GM12878 (cell line): ENCODE data around the gene ANKDD1A. TPM values are rescaled to one million over a fixed set of nuclear protein-coding genes. Genes with fewer than 3 reads are reported as not detected.

Source experiments
- ATAC-seq: fragments of 200-7000 bp; cut with Tn5 transposase; 3 replicates; pipeline ENCODE4 v1.9.1; 2020; ENCODE audit warnings: mild to moderate bottlenecking, moderate library complexity
- BruUV-seq: library from RNA; stranded (reverse); fragments of 400-500 nt; replicated peaks from 2 replicates; lab custom pipeline; 2021; lab: Mats Ljungman, UMichigan
- CTCF ChIA-PET: fragments of 300-600 bp; sonication (Branson Sonifier 250); formaldehyde crosslinking; extraction: SDS; loops from one replicate; lab custom pipeline; 2021; ENCODE audit warnings: inconsistent platforms; lab: Yijun Ruan, JAX
- POLR2A ChIA-PET: fragments of 350-600 bp; formaldehyde crosslinking; extraction: SDS; loops from one replicate; lab custom pipeline; 2021; ENCODE audit warnings: inconsistent platforms; lab: Charles Lee
- RAD21 ChIA-PET: fragments of 300-600 bp; sonication (Branson Sonifier 250); formaldehyde crosslinking; loops from one replicate; lab custom pipeline; 2023; ENCODE audit warnings: antibody characterized with exemption; ENCODE audit not compliant: unreplicated experiment; lab: Charles Lee
- SMC1A ChIA-PET: fragments of 300-600 bp; sonication (Branson Sonifier 250); formaldehyde crosslinking; loops from one replicate; lab custom pipeline; 2023; ENCODE audit not compliant: unreplicated experiment, uncharacterized antibody; lab: Charles Lee
- DNase-seq: peaks from one replicate; pipeline ENCODE4 v3.0.0-alpha.2; 2011; ENCODE audit warnings: low read depth, low spot score
- FAIRE-seq: peaks from 3 replicates; lab custom pipeline; 2011; peaks lifted over from hg19 to GRCh38; lab: Jason Lieb, UNC
- H2AFZ ChIP-seq: 2 replicates; pipeline ENCODE4 v1.6.0; 2011; ENCODE audit warnings: low read depth, low read length, control low read depth; ENCODE audit not compliant: control insufficient read depth
- H3K27ac ChIP-seq: 2 replicates; pipeline ENCODE4 v1.5.1; 2011; ENCODE audit warnings: control low read depth; ENCODE audit not compliant: control insufficient read depth, insufficient read depth
- H3K27me3 ChIP-seq, 2 experiments: replicated peaks in 1 of 2; 2 replicates each; pipeline versions ENCODE4 v1.6.0 to v1.6.1; 2011; ENCODE audit warnings: low read length in 1 of 2; ENCODE audit not compliant: control insufficient read depth in 2 of 2, insufficient read depth in 2 of 2
- H3K36me3 ChIP-seq, 2 experiments: 2 replicates each; pipeline ENCODE4 v1.5.1; 2011; ENCODE audit warnings: low read length in 1 of 2; ENCODE audit not compliant: control insufficient read depth in 2 of 2, insufficient read depth in 2 of 2
- H3K4me1 ChIP-seq: 2 replicates; pipeline ENCODE4 v1.6.1; 2011; ENCODE audit warnings: mild to moderate bottlenecking, low read length, moderate library complexity, mixed read lengths; ENCODE audit not compliant: control insufficient read depth, insufficient read depth
- H3K4me2 ChIP-seq: 2 replicates; pipeline ENCODE4 v1.6.0; 2011; ENCODE audit warnings: control low read depth; ENCODE audit not compliant: control insufficient read depth, insufficient read depth
- H3K4me3 ChIP-seq: fragments of 200-600 bp; sonication (generic); 2 replicates; pipeline ENCODE4 v1.5.1; 2016
- H3K79me2 ChIP-seq: 2 replicates; pipeline ENCODE4 v1.6.0; 2011; ENCODE audit warnings: low read length; ENCODE audit not compliant: control insufficient read depth, insufficient read depth
- H3K9ac ChIP-seq: 2 replicates; pipeline ENCODE4 v1.8.0; 2011; ENCODE audit warnings: low read length, control low read depth, mixed read lengths; ENCODE audit not compliant: control insufficient read depth, insufficient read depth
- H3K9me3 ChIP-seq: replicated peaks from 3 replicates; pipeline ENCODE4 v1.5.1; 2011; ENCODE audit warnings: mild to moderate bottlenecking, low read length; ENCODE audit not compliant: control insufficient read depth, insufficient read depth
- H4K20me1 ChIP-seq: 2 replicates; pipeline ENCODE4 v1.6.0; 2011; ENCODE audit not compliant: control insufficient read depth, insufficient read depth
- BACH1 ChIP-seq: fragments of 450-650 bp; IDR thresholded peaks from 2 replicates; pipeline ENCODE4 v1.6.1; 2017; ENCODE audit warnings: mild to moderate bottlenecking, borderline replicate concordance
- JUND ChIP-seq: IDR thresholded peaks from 2 replicates; pipeline ENCODE4 v1.6.1; 2012; ENCODE audit warnings: low read depth, mild to moderate bottlenecking, low read length, improper control_type of control experiment, moderate library complexity
- MAX ChIP-seq: IDR thresholded peaks from 2 replicates; pipeline ENCODE4 v1.6.1; 2012; ENCODE audit warnings: low read depth, low read length, improper control_type of control experiment
- MLLT1 ChIP-seq: fragments of 450-650 bp; IDR thresholded peaks from 2 replicates; pipeline ENCODE4 v1.6.1; 2016; ENCODE audit warnings: mild to moderate bottlenecking
- NFIC ChIP-seq: IDR thresholded peaks from 2 replicates; pipeline ENCODE4 v1.6.1; 2012; ENCODE audit warnings: low read depth, mild to moderate bottlenecking, inconsistent platforms, low read length, moderate library complexity
- NRF1 ChIP-seq: conservative IDR thresholded peaks from 2 replicates; pipeline ENCODE4 v1.6.1; 2011; ENCODE audit warnings: mild to moderate bottlenecking, low read depth, low read length, improper control_type of control experiment
- POLR2A ChIP-seq: IDR thresholded peaks from 2 replicates; pipeline ENCODE4 v1.6.1; 2011; ENCODE audit warnings: low read depth, mild to moderate bottlenecking, low read length
- RAD51 ChIP-seq: fragments of 450-650 bp; IDR thresholded peaks from 2 replicates; pipeline ENCODE4 v1.6.1; 2016; ENCODE audit warnings: moderate library complexity, mild to moderate bottlenecking, inconsistent platforms
- RBBP5 ChIP-seq: fragments of 200-600 bp; sonication (generic); conservative IDR thresholded peaks from 2 replicates; pipeline ENCODE4 v1.6.1; 2016
- RELA ChIP-seq: fragments of 450-650 bp; IDR thresholded peaks from 2 replicates; pipeline ENCODE4 v1.8.0; 2014; ENCODE audit warnings: borderline replicate concordance; ENCODE audit not compliant: partially characterized antibody
- TARDBP ChIP-seq: IDR thresholded peaks from 2 replicates; pipeline ENCODE4 v1.6.1; 2016; ENCODE audit warnings: borderline replicate concordance
- TCF12 ChIP-seq: IDR thresholded peaks from 2 replicates; pipeline ENCODE4 v1.6.1; 2011; ENCODE audit warnings: low read depth, mild to moderate bottlenecking, low read length
- ZNF217 ChIP-seq: fragments of 450-650 bp; IDR thresholded peaks from 2 replicates; pipeline ENCODE4 v1.6.1; 2017; ENCODE audit warnings: antibody characterized with exemption, mild to moderate bottlenecking
- WGBS: methylation state at CpG from one replicate; pipeline ENCODE4 v1.1.6; 2016; ENCODE audit warnings: low lambda C conversion rate; ENCODE audit not compliant: insufficient replicate concordance, insufficient coverage; ENCODE audit errors: missing lambda C conversion rate; 5-methylcytosine and 5-hydroxymethylcytosine counted together
- in situ Hi-C: fragments of 300-500 bp; cut with MboI; formaldehyde crosslinking; loops from 9 replicates; pipeline ENCODE4 v1.14.3; 2018; ENCODE audit warnings: mixed read lengths
- intact Hi-C: fragments of 100-400 bp; cut with micrococcal nuclease; formaldehyde crosslinking; loops from one replicate; pipeline ENCODE4 v1.14.2; 2022; ENCODE audit not compliant: unreplicated experiment
- polyA plus RNA-seq, 11 experiments: library from polyadenylated mRNA; depleted of rRNA in 4 of 11; unstranded in 6 of 11; stranded (reverse) in 5 of 11; fragments of >200 nt; fragmentation: Nextera tagmentation in 4 of 11; fragmentation: Illumina TruSeq in 1 of 11; extraction: Ambion mirVana in 4 of 11; extraction: Trizol in 1 of 11; gene quantifications; 1 replicate in 1 of 11; 2 replicates in 10 of 11; pipeline versions ENCODE4 v1.2.1 to v1.2.3, GENCODE V29; 2011 to 2016; ENCODE audit warnings: inconsistent platforms in 2 of 11, missing spikeins in 2 of 11, low read depth in 1 of 11
- total RNA-seq, 4 experiments: library from RNA; depleted of rRNA in 3 of 4; stranded (reverse); fragments of >200 nt in 3 of 4; fragmentation: Illumina TruSeq in 1 of 4; extraction: Trizol in 1 of 4; gene quantifications; 2 replicates each; pipeline versions ENCODE4 v1.2.1 to v1.2.3, GENCODE V29; 2013 to 2021
- TF ChIP-seq, protein P1 (sequence below): IDR thresholded peaks from 2 replicates; pipeline ENCODE4 v1.6.1; 2011; ENCODE audit warnings: low read depth, mild to moderate bottlenecking, low read length, moderate library complexity, borderline replicate concordance; ENCODE audit errors: extremely low read depth
- TF ChIP-seq, protein P2 (sequence below): IDR thresholded peaks from 2 replicates; pipeline ENCODE4 v1.6.1; 2012; ENCODE audit warnings: mild to moderate bottlenecking, low read depth, low read length
- TF ChIP-seq, protein P3 (sequence below): fragments of 150-350 bp; IDR thresholded peaks from 2 replicates; pipeline ENCODE4 v1.6.1; 2016; ENCODE audit warnings: low read depth, low read length

The ANKDD1A gene
- total and polyA plus RNA-seq, 10 of the 15 experiments (the other 5 are each of a cell fraction or from before 2014, with no cell fraction given), result 1.5 to 6.6 (median 4.1) TPM

DNA sequence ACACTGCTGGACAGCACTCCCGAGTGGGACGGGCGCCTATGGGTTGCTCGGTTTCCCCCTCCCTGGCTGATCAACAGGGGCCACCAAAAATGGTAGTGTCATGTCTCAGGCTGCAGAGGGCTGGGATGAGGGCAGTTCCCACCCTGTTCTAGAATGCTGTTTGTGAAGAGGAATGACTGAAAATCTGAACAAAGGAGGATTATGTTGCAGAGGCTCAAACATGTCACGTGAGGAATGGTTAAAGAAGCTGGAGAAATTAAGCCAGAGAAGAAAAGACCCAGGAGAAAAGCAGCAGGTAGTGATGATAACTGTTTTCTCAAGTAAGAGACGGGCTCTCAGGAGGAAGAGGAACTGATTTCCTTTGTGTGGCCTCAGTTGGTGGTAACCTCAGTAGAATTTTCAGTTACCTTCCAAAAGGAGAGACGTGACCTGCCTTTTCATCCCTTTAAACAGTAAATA lies 67.6 kb downstream of the ANKDD1A start:
- Histone ChIP-seq H3K4me3 (no peak overlapping the region), H3K79me2 (peaks cover 2% of the 10 kb centered on the region), H4K20me1 (no peaks in the 10 kb centered on the region), H3K4me1 (0 out of 2 replicates have a peak, but pooled peaks cover 3% of the 10 kb centered on the region), H3K27me3 (no peaks in the 10 kb centered on the region), H3K4me2 (no peak overlapping the region), H3K9ac (no peak overlapping the region), H2AFZ (no peak overlapping the region), H3K36me3 (peaks cover 0 to 22% of the 10 kb centered on the region in 2 experiments; a peak in 3 of 4 replicates), H3K9me3 (no peaks in the 10 kb centered on the region), H3K27ac (no peak overlapping the region)
- intact Hi-C loops, result no loop called here
- WGBS, result 94% methylated on average over 7 of the region's 7 CpGs
- DNase-seq (no peak), ATAC-seq (no peak), FAIRE-seq (no peak)
- RAD21 ChIA-PET, result no interaction called here
- SMC1A ChIA-PET, result interaction anchor here (0.5 to 1.3 kb wide), 3 partner anchors 8 to 47 kb away, joined by 3 to 4 read pairs (median 3); no protein-coding TSS in a partner anchor
- in situ Hi-C loops, result no loop called here
- POLR2A ChIA-PET, result no interaction called here
- CTCF ChIA-PET, result interaction anchor here (1.7 kb wide), 1 partner anchor 251 kb away, joined by 3 read pairs; no protein-coding TSS in a partner anchor
- no peak for TF ChIP-seq POLR2A
- TF ChIP-seq RELA, result no peak
- no peak for TF ChIP-seq NFIC
- no peak for TF ChIP-seq RBBP5
- no peak for TF ChIP-seq MLLT1
- TF ChIP-seq, protein P1, sequence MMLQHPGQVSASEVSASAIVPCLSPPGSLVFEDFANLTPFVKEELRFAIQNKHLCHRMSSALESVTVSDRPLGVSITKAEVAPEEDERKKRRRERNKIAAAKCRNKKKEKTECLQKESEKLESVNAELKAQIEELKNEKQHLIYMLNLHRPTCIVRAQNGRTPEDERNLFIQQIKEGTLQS, result no peak
- no peak for TF ChIP-seq TARDBP
- no peak for TF ChIP-seq BACH1
- TF ChIP-seq RAD51, result no peak
- no peak for TF ChIP-seq ZNF217
- TF ChIP-seq, protein P2, sequence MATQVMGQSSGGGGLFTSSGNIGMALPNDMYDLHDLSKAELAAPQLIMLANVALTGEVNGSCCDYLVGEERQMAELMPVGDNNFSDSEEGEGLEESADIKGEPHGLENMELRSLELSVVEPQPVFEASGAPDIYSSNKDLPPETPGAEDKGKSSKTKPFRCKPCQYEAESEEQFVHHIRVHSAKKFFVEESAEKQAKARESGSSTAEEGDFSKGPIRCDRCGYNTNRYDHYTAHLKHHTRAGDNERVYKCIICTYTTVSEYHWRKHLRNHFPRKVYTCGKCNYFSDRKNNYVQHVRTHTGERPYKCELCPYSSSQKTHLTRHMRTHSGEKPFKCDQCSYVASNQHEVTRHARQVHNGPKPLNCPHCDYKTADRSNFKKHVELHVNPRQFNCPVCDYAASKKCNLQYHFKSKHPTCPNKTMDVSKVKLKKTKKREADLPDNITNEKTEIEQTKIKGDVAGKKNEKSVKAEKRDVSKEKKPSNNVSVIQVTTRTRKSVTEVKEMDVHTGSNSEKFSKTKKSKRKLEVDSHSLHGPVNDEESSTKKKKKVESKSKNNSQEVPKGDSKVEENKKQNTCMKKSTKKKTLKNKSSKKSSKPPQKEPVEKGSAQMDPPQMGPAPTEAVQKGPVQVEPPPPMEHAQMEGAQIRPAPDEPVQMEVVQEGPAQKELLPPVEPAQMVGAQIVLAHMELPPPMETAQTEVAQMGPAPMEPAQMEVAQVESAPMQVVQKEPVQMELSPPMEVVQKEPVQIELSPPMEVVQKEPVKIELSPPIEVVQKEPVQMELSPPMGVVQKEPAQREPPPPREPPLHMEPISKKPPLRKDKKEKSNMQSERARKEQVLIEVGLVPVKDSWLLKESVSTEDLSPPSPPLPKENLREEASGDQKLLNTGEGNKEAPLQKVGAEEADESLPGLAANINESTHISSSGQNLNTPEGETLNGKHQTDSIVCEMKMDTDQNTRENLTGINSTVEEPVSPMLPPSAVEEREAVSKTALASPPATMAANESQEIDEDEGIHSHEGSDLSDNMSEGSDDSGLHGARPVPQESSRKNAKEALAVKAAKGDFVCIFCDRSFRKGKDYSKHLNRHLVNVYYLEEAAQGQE, result no peak
- TF ChIP-seq, protein P3, sequence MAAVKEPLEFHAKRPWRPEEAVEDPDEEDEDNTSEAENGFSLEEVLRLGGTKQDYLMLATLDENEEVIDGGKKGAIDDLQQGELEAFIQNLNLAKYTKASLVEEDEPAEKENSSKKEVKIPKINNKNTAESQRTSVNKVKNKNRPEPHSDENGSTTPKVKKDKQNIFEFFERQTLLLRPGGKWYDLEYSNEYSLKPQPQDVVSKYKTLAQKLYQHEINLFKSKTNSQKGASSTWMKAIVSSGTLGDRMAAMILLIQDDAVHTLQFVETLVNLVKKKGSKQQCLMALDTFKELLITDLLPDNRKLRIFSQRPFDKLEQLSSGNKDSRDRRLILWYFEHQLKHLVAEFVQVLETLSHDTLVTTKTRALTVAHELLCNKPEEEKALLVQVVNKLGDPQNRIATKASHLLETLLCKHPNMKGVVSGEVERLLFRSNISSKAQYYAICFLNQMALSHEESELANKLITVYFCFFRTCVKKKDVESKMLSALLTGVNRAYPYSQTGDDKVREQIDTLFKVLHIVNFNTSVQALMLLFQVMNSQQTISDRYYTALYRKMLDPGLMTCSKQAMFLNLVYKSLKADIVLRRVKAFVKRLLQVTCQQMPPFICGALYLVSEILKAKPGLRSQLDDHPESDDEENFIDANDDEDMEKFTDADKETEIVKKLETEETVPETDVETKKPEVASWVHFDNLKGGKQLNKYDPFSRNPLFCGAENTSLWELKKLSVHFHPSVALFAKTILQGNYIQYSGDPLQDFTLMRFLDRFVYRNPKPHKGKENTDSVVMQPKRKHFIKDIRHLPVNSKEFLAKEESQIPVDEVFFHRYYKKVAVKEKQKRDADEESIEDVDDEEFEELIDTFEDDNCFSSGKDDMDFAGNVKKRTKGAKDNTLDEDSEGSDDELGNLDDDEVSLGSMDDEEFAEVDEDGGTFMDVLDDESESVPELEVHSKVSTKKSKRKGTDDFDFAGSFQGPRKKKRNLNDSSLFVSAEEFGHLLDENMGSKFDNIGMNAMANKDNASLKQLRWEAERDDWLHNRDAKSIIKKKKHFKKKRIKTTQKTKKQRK, result no peak
- TF ChIP-seq TCF12, result no peak
- no peak for TF ChIP-seq JUND
- TF ChIP-seq NRF1, result no peak
- no peak for TF ChIP-seq MAX
- no TSS peak for BruUV-seq
